Natural killer cell (primary cell): Measurements from ENCODE around the gene CD47. TPM values are rescaled to one million over a fixed set of nuclear protein-coding genes. Genes with fewer than 3 reads are reported as not detected.

Source experiments
- ATAC-seq, 3 donors: fragments of 150-1000 bp in 2 of 3; fragments of 200-7000 bp in 1 of 3; cut with Tn5 transposase; 1 replicate in 1 of 3; 2 replicates in 2 of 3; pipeline ENCODE4 v1.10.0; 2021; ENCODE audit warnings: mild to moderate bottlenecking in 2 of 3, moderate library complexity in 2 of 3
- DNase-seq, 2 donors: peaks; one replicate each; pipeline versions ENCODE4 v3.0.0 to v3.0.0-alpha.2; 2013 to 2021; ENCODE audit warnings: mixed read lengths in 1 of 2
- H3K27ac ChIP-seq: one replicate; pipeline ENCODE4 v1.5.1; 2013; ENCODE audit warnings: mild to moderate bottlenecking, low read length
- H3K27me3 ChIP-seq: one replicate; pipeline ENCODE4 v1.6.1; 2013; ENCODE audit warnings: low read length; ENCODE audit not compliant: control insufficient read depth, insufficient read depth
- H3K36me3 ChIP-seq: one replicate; pipeline ENCODE4 v1.6.1; 2013; ENCODE audit warnings: low read length; ENCODE audit not compliant: control insufficient read depth, insufficient read depth
- H3K4me1 ChIP-seq: one replicate; pipeline ENCODE4 v1.6.1; 2013; ENCODE audit warnings: low read length; ENCODE audit not compliant: control insufficient read depth, insufficient read depth
- H3K4me3 ChIP-seq: one replicate; pipeline ENCODE4 v1.5.1; 2013; ENCODE audit warnings: low read length
- H3K9me3 ChIP-seq: one replicate; pipeline ENCODE4 v1.6.1; 2013; ENCODE audit warnings: low read length; ENCODE audit not compliant: control insufficient read depth, insufficient read depth
- H3K27ac Mint-ChIP-seq, 2 donors: one replicate each; pipeline ENCODE4 v1.8.0; 2022; ENCODE audit warnings: mild to moderate bottlenecking in 2 of 2, mixed read lengths in 2 of 2, moderate library complexity in 1 of 2
- H3K27me3 Mint-ChIP-seq, 2 donors: one replicate each; pipeline ENCODE4 v1.8.0; 2022; ENCODE audit warnings: low read depth in 2 of 2, mixed read lengths in 2 of 2
- H3K36me3 Mint-ChIP-seq: one replicate; pipeline ENCODE4 v1.8.0; 2022; ENCODE audit warnings: mixed read lengths
- H3K4me1 Mint-ChIP-seq, 2 donors: one replicate each; pipeline ENCODE4 v1.8.0; 2022; ENCODE audit warnings: mixed read lengths in 2 of 2
- H3K4me3 Mint-ChIP-seq: one replicate; pipeline ENCODE4 v1.8.0; 2022; ENCODE audit warnings: mild to moderate bottlenecking, moderate library complexity, mixed read lengths
- H3K9me3 Mint-ChIP-seq, 2 donors: one replicate each; pipeline ENCODE4 v1.8.0; 2022; ENCODE audit warnings: mixed read lengths in 2 of 2
- WGBS: methylation state at CpG from one replicate; pipeline ENCODE4 v1.1.7; 2013; ENCODE audit warnings: missing lambda C conversion rate; ENCODE audit not compliant: insufficient coverage; 5-methylcytosine and 5-hydroxymethylcytosine counted together
- intact Hi-C: fragments of 100-400 bp; cut with micrococcal nuclease; formaldehyde crosslinking; loops from one replicate; pipeline ENCODE4 v1.14.2; 2022
- total RNA-seq, 4 donors: library from RNA; stranded (reverse); fragments of 120-200 nt in 1 of 4; gene quantifications; one replicate each; pipeline versions ENCODE4 v1.2.3 to v1.2.4, GENCODE V29; 2013 to 2022
- TF ChIP-seq, protein P1 (sequence below): fragments of 200-600 bp; IDR thresholded peaks from one replicate; pipeline ENCODE4 v1.8.0; 2022; ENCODE audit warnings: antibody characterized with exemption

The CD47 gene
- total RNA-seq, 3 donors from 2014 or later (not counting 1 experiment from before 2014, with no cell fraction given) = 226 to 236 (median 233) TPM

DNA sequence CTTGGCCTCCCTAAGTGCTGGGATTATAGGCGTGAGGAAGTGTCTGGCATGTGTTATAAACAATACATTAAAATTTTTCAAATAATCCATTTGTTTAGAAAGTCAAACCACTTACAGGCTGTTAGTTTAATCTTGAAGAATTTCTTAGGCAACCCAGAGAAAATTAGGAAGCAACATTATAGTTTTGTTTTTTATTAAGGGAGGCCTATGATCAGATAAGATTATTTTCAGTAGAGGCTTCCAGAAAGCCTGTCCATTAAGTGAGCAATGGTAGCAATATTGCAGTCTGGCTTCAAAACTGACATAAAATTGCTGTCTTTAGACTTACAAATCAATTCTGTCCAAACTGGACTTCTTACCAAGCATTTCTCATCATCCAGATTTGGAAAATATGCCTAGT, 49.6 kb downstream of the CD47 start:
- TF ChIP-seq, protein P1, sequence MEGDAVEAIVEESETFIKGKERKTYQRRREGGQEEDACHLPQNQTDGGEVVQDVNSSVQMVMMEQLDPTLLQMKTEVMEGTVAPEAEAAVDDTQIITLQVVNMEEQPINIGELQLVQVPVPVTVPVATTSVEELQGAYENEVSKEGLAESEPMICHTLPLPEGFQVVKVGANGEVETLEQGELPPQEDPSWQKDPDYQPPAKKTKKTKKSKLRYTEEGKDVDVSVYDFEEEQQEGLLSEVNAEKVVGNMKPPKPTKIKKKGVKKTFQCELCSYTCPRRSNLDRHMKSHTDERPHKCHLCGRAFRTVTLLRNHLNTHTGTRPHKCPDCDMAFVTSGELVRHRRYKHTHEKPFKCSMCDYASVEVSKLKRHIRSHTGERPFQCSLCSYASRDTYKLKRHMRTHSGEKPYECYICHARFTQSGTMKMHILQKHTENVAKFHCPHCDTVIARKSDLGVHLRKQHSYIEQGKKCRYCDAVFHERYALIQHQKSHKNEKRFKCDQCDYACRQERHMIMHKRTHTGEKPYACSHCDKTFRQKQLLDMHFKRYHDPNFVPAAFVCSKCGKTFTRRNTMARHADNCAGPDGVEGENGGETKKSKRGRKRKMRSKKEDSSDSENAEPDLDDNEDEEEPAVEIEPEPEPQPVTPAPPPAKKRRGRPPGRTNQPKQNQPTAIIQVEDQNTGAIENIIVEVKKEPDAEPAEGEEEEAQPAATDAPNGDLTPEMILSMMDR = no peak
- DNase-seq (no peak), ATAC-seq (no peak)
- Mint-ChIP-seq H3K27me3 (no peaks in the 10 kb centered on the region), H3K4me3 (no peak overlapping the region), H3K9me3 (no peaks in the 10 kb centered on the region), H3K36me3 (no peaks in the 10 kb centered on the region), H3K27ac (peak overlapping the region; percentile 73 to 83), H3K4me1 (peaks cover 25 to 29% of the 10 kb centered on the region in 2 donors)
- Histone ChIP-seq H3K36me3 (peaks cover 56% of the 10 kb centered on the region), H3K27ac (no peak overlapping the region), H3K27me3 (no peaks in the 10 kb centered on the region), H3K9me3 (no peaks in the 10 kb centered on the region), H3K4me3 (no peak overlapping the region), H3K4me1 (no peaks in the 10 kb centered on the region)
- WGBS = no CpG with 5 or more reads among the region's 1 CpG
- intact Hi-C loops = no loop called here

DNA sequence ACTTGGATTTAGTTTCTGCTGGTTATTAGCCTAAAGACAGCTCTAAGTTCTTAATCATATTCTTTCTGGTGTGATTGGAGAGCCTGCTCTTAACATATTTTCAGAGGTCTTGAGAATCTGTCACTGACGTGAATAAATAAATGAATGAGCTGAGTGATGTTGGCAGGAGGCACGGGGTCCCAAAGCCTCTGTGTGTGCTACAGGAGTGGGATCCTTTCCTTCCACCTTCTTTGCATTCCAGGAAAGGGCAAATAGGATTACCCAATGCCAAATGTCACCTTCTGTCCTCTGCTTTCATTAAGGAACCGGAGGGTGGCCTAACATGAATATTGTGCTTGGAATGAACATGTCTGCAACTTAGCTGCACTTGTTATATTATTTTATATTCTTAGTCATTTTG, 53.1 kb downstream of the CD47 start:
- TF ChIP-seq, protein P1 = no peak
- Histone ChIP-seq H3K27ac (no peak overlapping the region), H3K27me3 (no peaks in the 10 kb centered on the region), H3K4me3 (no peak overlapping the region), H3K36me3 (peaks cover 36% of the 10 kb centered on the region), H3K4me1 (no peaks in the 10 kb centered on the region), H3K9me3 (no peaks in the 10 kb centered on the region)
- Mint-ChIP-seq H3K27ac (peak overlapping the region; percentile 78 to 81), H3K27me3 (no peaks in the 10 kb centered on the region), H3K4me1 (peaks cover 18 to 24% of the 10 kb centered on the region in 2 donors), H3K9me3 (no peaks in the 10 kb centered on the region), H3K36me3 (no peaks in the 10 kb centered on the region), H3K4me3 (no peak overlapping the region)
- intact Hi-C loops = no loop called here
- WGBS = 100% methylated on average over 2 of the region's 3 CpGs
- no peak for ATAC-seq
- DNase-seq = no peak

DNA sequence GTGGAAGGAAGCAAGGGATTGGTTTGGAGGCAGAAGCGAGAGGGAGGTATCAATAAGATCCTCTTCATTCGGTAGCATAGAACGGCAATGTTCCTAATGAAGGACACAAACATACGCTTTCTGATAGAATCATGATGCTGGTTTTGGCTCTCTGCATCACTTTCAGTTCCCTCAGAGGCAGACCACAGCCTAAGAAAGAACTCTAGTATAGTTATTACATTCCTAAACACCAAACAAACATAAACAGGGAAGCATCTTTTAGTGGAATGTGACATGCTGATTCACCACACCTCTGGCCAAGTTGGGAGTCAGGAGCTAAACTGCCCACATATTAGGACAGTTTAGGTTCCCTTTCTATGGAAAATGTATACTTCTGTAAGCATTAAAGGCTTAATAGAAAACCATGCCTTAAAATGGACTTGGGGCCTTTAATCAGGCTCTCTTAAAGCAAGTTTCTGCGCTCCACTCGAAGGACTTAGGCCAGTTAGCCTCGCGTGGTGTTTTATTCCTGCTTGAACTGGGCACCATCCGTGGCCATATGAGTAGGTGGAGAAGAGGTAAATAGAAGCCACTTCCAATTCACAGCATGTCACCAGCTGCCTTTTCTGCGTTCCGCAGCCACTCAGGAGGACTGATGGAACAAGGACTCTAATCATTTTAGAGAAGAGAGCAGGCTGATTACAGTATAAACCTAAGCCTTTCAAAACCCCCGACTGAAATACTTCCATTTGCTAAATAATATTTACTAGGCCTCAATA, 53.7 kb downstream of the CD47 start:
- H3K4me3 ChIP-seq = no peak overlapping the region
- 92% methylated on average over 11 of the region's 12 CpGs for WGBS
- ATAC-seq (no peak), DNase-seq (no peak)
- no peaks in the 10 kb centered on the region for H3K27me3 ChIP-seq
- intact Hi-C loops = no loop called here
- peak overlapping the region; percentile 13 for H3K27ac ChIP-seq
- H3K4me1 ChIP-seq = no peaks in the 10 kb centered on the region
- no peaks in the 10 kb centered on the region for H3K27me3 Mint-ChIP-seq
- no peaks in the 10 kb centered on the region for H3K36me3 Mint-ChIP-seq
- H3K4me1 Mint-ChIP-seq = peaks cover 18 to 24% of the 10 kb centered on the region in 2 donors
- H3K27ac Mint-ChIP-seq = peak overlapping the region; percentile 78 to 81
- peaks cover 33% of the 10 kb centered on the region for H3K36me3 ChIP-seq
- no peaks in the 10 kb centered on the region for H3K9me3 Mint-ChIP-seq
- TF ChIP-seq, protein P1 = no peak
- no peaks in the 10 kb centered on the region for H3K9me3 ChIP-seq
- H3K4me3 Mint-ChIP-seq = no peak overlapping the region

DNA sequence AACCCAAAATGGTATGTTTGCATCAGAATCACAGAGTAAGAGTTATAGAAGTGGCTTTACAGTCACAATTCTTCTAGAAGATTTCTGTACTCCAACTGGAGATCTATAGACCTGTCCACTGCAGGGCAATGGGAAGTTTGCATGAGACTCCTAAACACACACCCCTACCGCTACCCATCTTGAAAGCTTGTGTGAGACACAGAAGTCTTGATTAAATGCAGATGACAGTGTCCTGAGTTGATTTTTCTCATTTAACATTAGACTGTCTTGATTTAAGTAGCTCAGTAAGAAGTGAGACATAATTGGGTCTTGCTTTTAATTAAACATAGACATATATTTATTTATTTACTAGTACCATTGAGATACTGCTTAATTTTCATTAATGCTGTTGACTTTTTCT, 54.4 kb downstream of the CD47 start:
- no peaks in the 10 kb centered on the region for H3K27me3 ChIP-seq
- Mint-ChIP-seq H3K27me3 (no peaks in the 10 kb centered on the region), H3K9me3 (no peaks in the 10 kb centered on the region), H3K27ac (peak overlapping the region; percentile 78 to 81), H3K4me1 (peaks cover 18 to 24% of the 10 kb centered on the region in 2 donors), H3K4me3 (no peak overlapping the region), H3K36me3 (no peaks in the 10 kb centered on the region)
- intact Hi-C loops = no loop called here
- DNase-seq (no peak), ATAC-seq (no peak)
- no peaks in the 10 kb centered on the region for H3K4me1 ChIP-seq
- no CpG with 5 or more reads among the region's 1 CpG for WGBS
- H3K36me3 ChIP-seq = peaks cover 28% of the 10 kb centered on the region
- H3K27ac ChIP-seq = peak overlapping the region; percentile 13
- TF ChIP-seq, protein P1 = no peak
- no peak overlapping the region for H3K4me3 ChIP-seq
- H3K9me3 ChIP-seq = no peaks in the 10 kb centered on the region
